ENCODE results near the gene HBA2. TPM values are rescaled to one million over a fixed set of nuclear protein-coding genes. Genes with fewer than 3 reads are reported as not detected.
"Not testable (repeated sequence)": the region's sequence is repeated elsewhere in the genome, so short reads cannot be mapped to it uniquely, and the experiment has no call there.

The HBA2 gene
- total RNA-seq, 1 donor from 2014 or later, result not detected

- intact Hi-C loops (cut with micrococcal nuclease), result no loop called here
These were observed 19.2 kb downstream of the HBA2 start for GRCh38 chr16:191831-192230.

GRCh38 chr16:192686-193085 is 20.0 kb downstream of the HBA2 start:
- intact Hi-C loops (cut with micrococcal nuclease), result no loop called here

GRCh38 chr16:193441-193840 is 20.8 kb downstream of the HBA2 start:
- intact Hi-C loops (cut with micrococcal nuclease), result no loop called here

- intact Hi-C loops (cut with micrococcal nuclease), result no loop called here
These were observed 21.8 kb downstream of the HBA2 start for GRCh38 chr16:194516-194915.

- intact Hi-C loops (cut with micrococcal nuclease), result no loop called here
These were observed 27.7 kb downstream of the HBA2 start for GRCh38 chr16:200388-200787.

GRCh38 chr16:203246-203645 is 30.6 kb downstream of the HBA2 start:
- intact Hi-C loops (cut with micrococcal nuclease), result no loop called here

GRCh38 chr16:204046-204445 is 31.4 kb downstream of the HBA2 start:
- intact Hi-C loops (cut with micrococcal nuclease), result not testable (repeated sequence)

GRCh38 chr16:209359-209758 is 36.7 kb downstream of the HBA2 start:
- intact Hi-C loops (cut with micrococcal nuclease), result not testable (repeated sequence)

GRCh38 chr16:211631-212180 is 39.0 kb downstream of the HBA2 start:
- intact Hi-C loops (cut with micrococcal nuclease), result not testable (repeated sequence)

- intact Hi-C loops (cut with micrococcal nuclease), result no loop called here
These were observed 40.3 kb downstream of the HBA2 start for GRCh38 chr16:212999-213398.

GRCh38 chr16:220021-220420 is 47.3 kb downstream of the HBA2 start:
- intact Hi-C loops (cut with micrococcal nuclease), result no loop called here

Other genes with a start within 250 kb of the HBA2 start
- gene POLR3K, start 119.3 kb upstream of the HBA2 start, total RNA-seq, result 48.5 and 49.1 TPM in 2 replicates
- gene SNRNP25, start 119.0 kb upstream of the HBA2 start, total RNA-seq, result 83.7 and 85.7 TPM in 2 replicates
- gene RHBDF1, start 100.2 kb upstream of the HBA2 start, total RNA-seq, result 0.11 TPM in 1 of 2 replicates, not detected in the other
- 53.2 and 57.4 TPM in 2 replicates for gene MPG, start 94.7 kb upstream of the HBA2 start, total RNA-seq
- 33.5 and 35.7 TPM in 2 replicates for gene NPRL3, start 34.2 kb upstream of the HBA2 start, total RNA-seq
- not detected in 2 replicates for gene HBZ, start 20.2 kb upstream of the HBA2 start, total RNA-seq
- not detected in 2 replicates for gene HBM, start 6.9 kb upstream of the HBA2 start, total RNA-seq
- not detected in 2 replicates for gene HBA1, start 3.8 kb downstream of the HBA2 start, total RNA-seq
- not detected in 2 replicates for gene HBQ1, start 7.6 kb downstream of the HBA2 start, total RNA-seq
- 79.1 and 80.8 TPM in 2 replicates for gene LUC7L, start 56.6 kb downstream of the HBA2 start, total RNA-seq
- 29.4 and 32.2 TPM in 2 replicates for gene FAM234A, start 61.9 kb downstream of the HBA2 start, total RNA-seq
- 0.11 and 0.34 TPM in 2 replicates for gene RGS11, start 103.1 kb downstream of the HBA2 start, total RNA-seq
- not detected in 2 replicates for gene ARHGDIG, start 107.7 kb downstream of the HBA2 start, total RNA-seq
- not detected in 2 replicates for gene PDIA2, start 110.3 kb downstream of the HBA2 start, total RNA-seq
- gene AXIN1, start 179.8 kb downstream of the HBA2 start, total RNA-seq, result 31.1 TPM in 2 replicates
- 79.6 and 80.2 TPM in 2 replicates for gene MRPL28, start 197.7 kb downstream of the HBA2 start, total RNA-seq
- gene PGAP6, start 209.1 kb downstream of the HBA2 start, total RNA-seq, result 32.4 and 34.8 TPM in 2 replicates
- 59.4 and 60.9 TPM in 2 replicates for gene NME4, start 224.3 kb downstream of the HBA2 start, total RNA-seq
- gene DECR2, start 229.0 kb downstream of the HBA2 start, total RNA-seq, result 11.5 and 11.8 TPM in 2 replicates